SU-DHL-6 (cell line): ENCODE data around the gene CPEB3.

Source experiments
- H2AFZ ChIP-seq: fragments of 200-600 bp; sonication (generic); 2 replicates; pipeline ENCODE4 v1.6.1; 2014; ENCODE audit warnings: low read depth, mild to moderate bottlenecking, moderate library complexity, mixed read lengths, antibody characterized with exemption, low read length; ENCODE audit not compliant: severe bottlenecking
- H3F3A ChIP-seq: fragments of 200-600 bp; shearing (Covaris generic); 2 replicates; pipeline ENCODE4 v1.6.0; 2016; ENCODE audit warnings: antibody characterized with exemption, mild to moderate bottlenecking; ENCODE audit not compliant: insufficient read depth
- H3K27ac ChIP-seq: fragments of 200-600 bp; sonication (generic); 2 replicates; pipeline ENCODE4 v1.5.1; 2016; ENCODE audit warnings: low read depth, mild to moderate bottlenecking, low read length, moderate library complexity, mixed read lengths
- H3K27me3 ChIP-seq: fragments of 200-600 bp; sonication (generic), shearing (Covaris generic); 2 replicates; pipeline ENCODE4 v1.6.0; 2014; ENCODE audit warnings: mild to moderate bottlenecking, low read length
- H3K36me3 ChIP-seq: fragments of 200-600 bp; sonication (generic); 2 replicates; pipeline ENCODE4 v1.6.1; 2014; ENCODE audit warnings: mild to moderate bottlenecking, low read length, mixed read lengths
- H3K4me2 ChIP-seq: fragments of 300-600, 200-600 bp; shearing (Covaris generic), sonication (generic); 2 replicates; pipeline ENCODE4 v1.6.0; 2014; ENCODE audit warnings: low read length, low read depth, mild to moderate bottlenecking; ENCODE audit not compliant: poor library complexity, severe bottlenecking
- H3K4me3 ChIP-seq: fragments of 200-600 bp; sonication (generic); 2 replicates; pipeline ENCODE4 v1.5.1; 2014; ENCODE audit warnings: antibody characterized with exemption, low read length, mild to moderate bottlenecking, mixed read lengths; ENCODE audit not compliant: insufficient read depth, poor library complexity, severe bottlenecking
- H3K79me2 ChIP-seq: fragments of 200-600 bp; sonication (generic); 2 replicates; pipeline ENCODE4 v1.6.1; 2014; ENCODE audit warnings: mild to moderate bottlenecking, low read length, moderate library complexity; ENCODE audit not compliant: insufficient read depth
- H3K9ac ChIP-seq: fragments of 200-600 bp; sonication (generic); 2 replicates; pipeline ENCODE4 v1.7.0; 2014; ENCODE audit warnings: mild to moderate bottlenecking, low read length
- H3K9me2 ChIP-seq: fragments of 200-600 bp; sonication (generic); replicated peaks from 2 replicates; pipeline ENCODE4 v1.6.1; 2014; ENCODE audit warnings: low read length; ENCODE audit not compliant: insufficient read depth
- H3K9me3 ChIP-seq: fragments of 200-600 bp; sonication (generic); 2 replicates; pipeline ENCODE4 v1.6.1; 2014; ENCODE audit warnings: low read length, mixed read lengths; ENCODE audit not compliant: insufficient read depth
- H4K20me1 ChIP-seq: fragments of 200-600 bp; sonication (generic); 2 replicates; pipeline ENCODE4 v1.6.1; 2014; ENCODE audit warnings: low read depth, mild to moderate bottlenecking, antibody characterized with exemption, low read length, moderate library complexity, mixed read lengths
- EZH2phosphoT487 ChIP-seq: fragments of 200-600 bp; sonication (generic), shearing (Covaris generic); conservative IDR thresholded peaks from 2 replicates; pipeline ENCODE4 v1.6.1; 2018; ENCODE audit warnings: mild to moderate bottlenecking, antibody characterized with exemption, low read length, moderate library complexity, mixed read lengths
- TF ChIP-seq, protein P1 (sequence below): fragments of 200-600 bp; sonication (generic); IDR thresholded peaks from one replicate; pipeline ENCODE4 v1.5.1; 2017; ENCODE audit warnings: antibody characterized with exemption, mild to moderate bottlenecking, low read length, moderate library complexity; ENCODE audit not compliant: insufficient read depth, poor library complexity, severe bottlenecking

The CPEB3 gene

DNA sequence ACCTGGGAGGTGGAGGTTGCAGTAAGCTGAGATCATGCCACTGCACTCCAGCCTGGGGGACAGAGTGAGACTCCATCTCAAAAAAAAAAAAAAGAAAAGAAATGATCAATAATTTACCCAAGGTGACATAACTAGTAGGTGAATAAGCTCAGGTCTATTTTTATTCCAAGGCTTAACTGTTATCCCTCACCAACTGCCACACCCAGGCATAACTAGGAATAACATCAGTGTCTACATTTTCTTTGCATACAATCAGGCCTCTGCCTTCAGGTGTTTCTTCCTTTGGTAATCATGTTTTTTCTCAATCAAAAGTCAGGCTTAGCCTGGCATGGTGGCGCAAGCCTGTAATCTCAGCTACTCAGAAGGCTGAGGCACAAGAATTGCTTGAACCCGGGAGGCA lies 26.6 kb downstream of the CPEB3 start:
- H3K9me2 ChIP-seq: no peaks in the 10 kb centered on the region
- no peaks in the 10 kb centered on the region for H3F3A ChIP-seq
- H2AFZ ChIP-seq: no peak overlapping the region
- no peak overlapping the region for H3K4me2 ChIP-seq
- H3K79me2 ChIP-seq: no peaks in the 10 kb centered on the region
- no peaks in the 10 kb centered on the region; the same call in 1 of the 2 replicates for H3K36me3 ChIP-seq
- no peaks in the 10 kb centered on the region for H3K27me3 ChIP-seq
- no peak overlapping the region for H3K9ac ChIP-seq
- H3K9me3 ChIP-seq: no peaks in the 10 kb centered on the region
- no peak overlapping the region for H3K27ac ChIP-seq
- no peaks in the 10 kb centered on the region for H4K20me1 ChIP-seq
- TF ChIP-seq EZH2phosphoT487: no peak
- H3K4me3 ChIP-seq: no peak overlapping the region

DNA sequence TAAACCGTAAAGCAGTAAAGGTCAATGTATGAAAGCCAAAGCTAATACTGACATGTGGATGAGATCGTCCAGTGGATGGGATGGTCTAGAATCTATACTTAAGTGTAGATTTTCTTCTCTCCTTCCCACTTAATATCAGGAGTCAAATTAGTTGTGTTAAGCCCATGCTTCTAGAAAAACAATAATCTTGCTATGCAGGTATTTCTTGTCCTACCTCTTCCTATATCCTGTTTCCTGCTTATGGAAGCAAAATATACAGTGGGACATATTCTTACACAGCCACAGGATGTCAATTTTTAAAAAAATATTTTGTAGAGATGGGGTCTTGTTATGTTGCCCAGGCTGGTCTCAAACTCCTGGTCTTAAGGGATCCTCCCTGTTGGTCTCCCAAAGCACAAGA lies 27.5 kb downstream of the CPEB3 start:
- H3K4me3 ChIP-seq: no peak overlapping the region
- no peak overlapping the region for H3K4me2 ChIP-seq
- H3K9me3 ChIP-seq: no peaks in the 10 kb centered on the region
- H3K36me3 ChIP-seq: no peaks in the 10 kb centered on the region; the same call in 1 of the 2 replicates
- no peaks in the 10 kb centered on the region for H3F3A ChIP-seq
- no peak overlapping the region for H2AFZ ChIP-seq
- TF ChIP-seq, protein P1, sequence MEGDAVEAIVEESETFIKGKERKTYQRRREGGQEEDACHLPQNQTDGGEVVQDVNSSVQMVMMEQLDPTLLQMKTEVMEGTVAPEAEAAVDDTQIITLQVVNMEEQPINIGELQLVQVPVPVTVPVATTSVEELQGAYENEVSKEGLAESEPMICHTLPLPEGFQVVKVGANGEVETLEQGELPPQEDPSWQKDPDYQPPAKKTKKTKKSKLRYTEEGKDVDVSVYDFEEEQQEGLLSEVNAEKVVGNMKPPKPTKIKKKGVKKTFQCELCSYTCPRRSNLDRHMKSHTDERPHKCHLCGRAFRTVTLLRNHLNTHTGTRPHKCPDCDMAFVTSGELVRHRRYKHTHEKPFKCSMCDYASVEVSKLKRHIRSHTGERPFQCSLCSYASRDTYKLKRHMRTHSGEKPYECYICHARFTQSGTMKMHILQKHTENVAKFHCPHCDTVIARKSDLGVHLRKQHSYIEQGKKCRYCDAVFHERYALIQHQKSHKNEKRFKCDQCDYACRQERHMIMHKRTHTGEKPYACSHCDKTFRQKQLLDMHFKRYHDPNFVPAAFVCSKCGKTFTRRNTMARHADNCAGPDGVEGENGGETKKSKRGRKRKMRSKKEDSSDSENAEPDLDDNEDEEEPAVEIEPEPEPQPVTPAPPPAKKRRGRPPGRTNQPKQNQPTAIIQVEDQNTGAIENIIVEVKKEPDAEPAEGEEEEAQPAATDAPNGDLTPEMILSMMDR: no peak
- TF ChIP-seq EZH2phosphoT487: no peak
- no peak overlapping the region for H3K27ac ChIP-seq
- no peak overlapping the region for H3K9ac ChIP-seq
- H3K9me2 ChIP-seq: no peaks in the 10 kb centered on the region
- no peaks in the 10 kb centered on the region for H3K27me3 ChIP-seq
- no peaks in the 10 kb centered on the region for H3K79me2 ChIP-seq
- no peaks in the 10 kb centered on the region for H4K20me1 ChIP-seq

DNA sequence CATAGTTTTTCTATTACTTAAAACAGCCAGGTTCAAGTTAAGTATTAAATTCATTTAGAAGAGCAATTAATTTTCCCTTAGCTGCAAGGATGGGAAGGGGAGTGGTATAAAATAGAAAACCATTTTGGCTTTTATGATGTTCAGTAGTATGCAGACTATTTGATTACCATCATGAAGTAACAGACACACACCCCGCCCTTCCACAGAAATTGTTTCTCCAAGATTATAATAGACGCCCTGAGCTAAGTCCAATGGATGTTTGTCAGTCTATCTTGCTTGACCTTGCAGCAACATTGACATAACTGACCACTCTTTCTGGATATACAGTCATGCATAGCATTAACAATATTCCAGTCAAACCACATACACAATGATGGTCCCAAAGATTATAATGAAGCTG lies 42.3 kb downstream of the CPEB3 start:
- no peak overlapping the region for H3K27ac ChIP-seq
- H3K4me3 ChIP-seq: no peak overlapping the region
- no peak overlapping the region for H3K4me2 ChIP-seq
- no peak overlapping the region for H2AFZ ChIP-seq
- no peaks in the 10 kb centered on the region for H3K9me3 ChIP-seq
- H3F3A ChIP-seq: 0 out of 2 replicates have a peak, but pooled peaks cover under 1% of the 10 kb centered on the region
- H3K9me2 ChIP-seq: no peaks in the 10 kb centered on the region
- H3K27me3 ChIP-seq: no peaks in the 10 kb centered on the region
- H3K36me3 ChIP-seq: no peaks in the 10 kb centered on the region
- H3K79me2 ChIP-seq: no peaks in the 10 kb centered on the region
- no peaks in the 10 kb centered on the region for H4K20me1 ChIP-seq
- H3K9ac ChIP-seq: no peak overlapping the region
- TF ChIP-seq EZH2phosphoT487: no peak
- TF ChIP-seq, protein P1: no peak

DNA sequence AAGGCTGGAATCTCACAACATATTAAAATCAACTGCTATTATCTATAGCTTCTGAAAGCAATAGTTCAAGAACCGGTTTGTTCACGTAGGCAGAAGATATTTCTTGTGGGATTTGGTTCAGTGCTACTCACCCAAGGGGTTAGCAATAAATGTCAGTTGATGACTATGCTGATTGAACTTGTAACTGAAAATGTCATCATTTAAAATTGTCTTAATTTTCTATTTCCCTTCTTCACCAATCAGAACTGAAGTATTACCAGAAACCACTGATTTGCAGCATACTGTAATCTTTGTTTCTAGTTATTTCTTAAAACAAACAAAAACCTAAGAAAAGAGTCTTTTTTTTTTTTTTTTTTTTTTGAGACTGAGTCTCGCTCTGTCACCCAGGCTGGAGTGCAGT lies 46.1 kb downstream of the CPEB3 start:
- H2AFZ ChIP-seq: no peak overlapping the region
- H3K4me3 ChIP-seq: no peak overlapping the region
- H3K27me3 ChIP-seq: no peaks in the 10 kb centered on the region
- H3K9me2 ChIP-seq: no peaks in the 10 kb centered on the region
- H3K36me3 ChIP-seq: no peaks in the 10 kb centered on the region
- H3K79me2 ChIP-seq: no peaks in the 10 kb centered on the region
- H3K9me3 ChIP-seq: no peaks in the 10 kb centered on the region
- TF ChIP-seq, protein P1: no peak
- TF ChIP-seq EZH2phosphoT487: no peak
- H4K20me1 ChIP-seq: 0 out of 2 replicates have a peak, but pooled peaks cover 2% of the 10 kb centered on the region
- H3K9ac ChIP-seq: no peak overlapping the region
- no peak overlapping the region for H3K27ac ChIP-seq
- no peak overlapping the region for H3K4me2 ChIP-seq
- peaks cover 16% of the 10 kb centered on the region for H3F3A ChIP-seq
